WTC11 (cell line): ENCODE results near the gene ZC3H13.

Experiments
- TF ChIP-seq, protein P1 (sequence below): fragments of 200-600 bp; IDR thresholded peaks from 2 replicates; pipeline ENCODE4 v1.8.0; 2022; ENCODE audit warnings: antibody characterized with exemption
- TF ChIP-seq, protein P2 (sequence below): sonication (generic); formaldehyde crosslinking; conservative IDR thresholded peaks from 2 replicates; pipeline ENCODE4 v1.8.1; 2022; ENCODE audit warnings: mild to moderate bottlenecking, missing genetic modification reagents

DNA sequence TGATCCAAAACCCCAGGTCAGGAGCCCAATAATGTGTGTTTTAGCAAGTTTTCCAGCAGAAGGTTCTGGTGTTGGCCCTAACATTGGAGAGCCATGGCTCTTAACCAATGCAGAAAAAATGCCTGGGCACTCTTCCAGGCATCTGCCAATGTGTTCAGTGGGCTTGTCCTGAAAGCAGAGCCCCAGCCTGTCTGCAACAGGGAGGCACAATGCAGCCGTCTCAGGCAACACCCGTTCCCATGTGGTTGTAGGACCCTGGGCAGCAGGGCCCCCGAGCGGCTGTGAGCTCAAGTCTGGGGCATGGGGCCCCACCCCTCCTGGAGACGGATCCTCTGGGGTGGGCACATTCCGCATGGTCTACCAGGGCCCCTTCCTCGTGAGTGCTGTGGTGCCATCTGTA is 142.9 kb downstream of the ZC3H13 start:
- TF ChIP-seq, protein P1, sequence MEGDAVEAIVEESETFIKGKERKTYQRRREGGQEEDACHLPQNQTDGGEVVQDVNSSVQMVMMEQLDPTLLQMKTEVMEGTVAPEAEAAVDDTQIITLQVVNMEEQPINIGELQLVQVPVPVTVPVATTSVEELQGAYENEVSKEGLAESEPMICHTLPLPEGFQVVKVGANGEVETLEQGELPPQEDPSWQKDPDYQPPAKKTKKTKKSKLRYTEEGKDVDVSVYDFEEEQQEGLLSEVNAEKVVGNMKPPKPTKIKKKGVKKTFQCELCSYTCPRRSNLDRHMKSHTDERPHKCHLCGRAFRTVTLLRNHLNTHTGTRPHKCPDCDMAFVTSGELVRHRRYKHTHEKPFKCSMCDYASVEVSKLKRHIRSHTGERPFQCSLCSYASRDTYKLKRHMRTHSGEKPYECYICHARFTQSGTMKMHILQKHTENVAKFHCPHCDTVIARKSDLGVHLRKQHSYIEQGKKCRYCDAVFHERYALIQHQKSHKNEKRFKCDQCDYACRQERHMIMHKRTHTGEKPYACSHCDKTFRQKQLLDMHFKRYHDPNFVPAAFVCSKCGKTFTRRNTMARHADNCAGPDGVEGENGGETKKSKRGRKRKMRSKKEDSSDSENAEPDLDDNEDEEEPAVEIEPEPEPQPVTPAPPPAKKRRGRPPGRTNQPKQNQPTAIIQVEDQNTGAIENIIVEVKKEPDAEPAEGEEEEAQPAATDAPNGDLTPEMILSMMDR = no peak
- TF ChIP-seq, protein P2, sequence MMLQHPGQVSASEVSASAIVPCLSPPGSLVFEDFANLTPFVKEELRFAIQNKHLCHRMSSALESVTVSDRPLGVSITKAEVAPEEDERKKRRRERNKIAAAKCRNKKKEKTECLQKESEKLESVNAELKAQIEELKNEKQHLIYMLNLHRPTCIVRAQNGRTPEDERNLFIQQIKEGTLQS (CRISPR knock-in tag) = no peak
